CD4-positive, alpha-beta T cell treated with Interleukin-6 for 4 hours (primary cell): ENCODE data around the gene TXNDC5.

ENCODE experiments used
- DNase-seq: peaks from one replicate; pipeline ENCODE4 v3.0.0-alpha.2; 2020; ENCODE audit warnings: mixed read lengths

Gene TXNDC5

GRCh38 chr6:7848229-7848628, 62.4 kb downstream of the TXNDC5 start:
- DNase-seq: no peak

- no peak for DNase-seq
These were observed 63.4 kb downstream of the TXNDC5 start for GRCh38 chr6:7846966-7847818.

GRCh38 chr6:7841781-7842468, 68.7 kb downstream of the TXNDC5 start:
- no peak for DNase-seq

DNA sequence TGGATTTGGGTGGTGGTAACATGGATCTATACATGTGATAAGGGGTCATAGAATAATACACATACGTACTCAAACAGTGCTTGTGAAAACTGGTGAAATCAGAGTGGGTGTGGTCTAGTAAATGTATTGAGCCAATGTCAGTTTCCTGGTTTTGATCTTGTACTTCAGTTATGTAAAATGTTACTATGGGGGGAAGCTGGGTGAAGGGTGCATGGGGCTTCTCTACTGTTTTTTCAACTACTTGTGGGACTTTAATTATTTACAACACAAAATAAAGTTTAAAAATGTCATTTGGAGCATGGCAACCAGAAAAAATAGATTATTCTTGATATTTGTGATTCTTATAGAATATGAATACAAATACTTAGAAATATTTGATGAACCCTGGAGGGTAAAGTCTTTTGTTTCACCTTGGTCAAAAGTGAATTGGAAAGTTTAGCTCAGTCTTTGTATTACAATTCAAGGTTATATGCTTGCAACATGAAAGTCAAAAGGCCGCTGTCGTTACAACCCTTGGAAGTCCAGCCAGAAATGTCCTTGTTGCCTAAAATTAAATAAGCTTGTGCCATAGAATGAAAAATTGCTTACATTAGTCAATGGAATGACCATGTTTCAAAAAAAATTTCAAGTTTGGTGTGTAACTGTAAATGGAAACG, 74.1 kb downstream of the TXNDC5 start:
- no peak for DNase-seq

GRCh38 chr6:7833751-7834070, 76.9 kb downstream of the TXNDC5 start:
- DNase-seq: no peak

DNA sequence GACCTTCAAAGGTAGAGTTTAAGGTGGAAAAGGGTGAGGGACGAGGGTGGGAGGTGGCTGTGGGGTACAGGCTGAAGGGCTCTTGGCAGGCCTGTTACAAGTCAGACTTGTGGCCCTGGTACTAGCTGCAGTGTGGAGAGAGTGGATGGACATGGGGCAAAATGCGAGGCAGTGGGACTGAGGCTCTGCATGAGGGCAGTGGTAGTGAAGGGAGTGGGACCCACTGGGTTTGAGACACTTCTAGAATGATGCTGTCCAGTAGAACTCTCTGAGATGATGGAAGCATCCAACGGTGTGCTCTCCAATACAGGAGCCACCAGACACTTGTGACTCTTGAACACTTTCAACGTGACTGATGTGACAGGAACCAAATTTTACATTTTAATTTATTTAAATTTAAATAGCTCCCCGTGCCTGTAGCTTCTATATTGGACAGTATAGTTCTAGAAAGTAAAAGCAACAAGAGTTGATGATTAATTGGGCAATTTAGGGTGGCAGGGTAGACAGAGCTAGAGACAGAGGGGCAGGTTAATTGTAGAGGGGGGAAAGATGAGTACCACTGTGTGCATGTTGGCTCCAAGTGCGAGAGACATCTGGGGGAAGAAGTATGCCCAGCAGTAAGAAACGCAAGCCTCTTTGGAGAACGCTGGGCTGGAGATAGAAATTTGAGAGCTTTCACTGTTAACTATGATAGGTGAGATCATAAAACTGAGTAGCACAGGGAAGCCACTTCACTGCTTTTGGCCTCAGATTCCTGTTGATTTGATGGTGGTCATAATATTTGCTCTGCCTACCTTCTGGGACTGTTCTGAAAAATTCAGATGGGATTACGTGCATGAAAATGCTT, 77.5 kb downstream of the TXNDC5 start:
- no peak for DNase-seq
